Astrocyte (in vitro differentiated cells and primary cell): ENCODE measurements around the gene ESAM. TPM values are rescaled to one million over a fixed set of nuclear protein-coding genes. Genes with fewer than 3 reads are reported as not detected.
A peak's percentile ranks its signal among the peaks of the same experiment; 100 is the strongest.

Experiments
- DNase-seq: peaks from one replicate; pipeline ENCODE4 v3.0.0-alpha.2; 2010; ENCODE audit warnings: low read depth
- FAIRE-seq: peaks from 2 replicates; lab custom pipeline; 2011; peaks lifted over from hg19 to GRCh38; lab: Jason Lieb, UNC
- H2AFZ ChIP-seq: 2 replicates; pipeline ENCODE4 v1.6.0; 2012; ENCODE audit warnings: low read depth, low read length, inconsistent platforms
- H3K27ac ChIP-seq: 2 replicates; pipeline ENCODE4 v1.5.1; 2011; ENCODE audit warnings: low read depth, low read length, inconsistent platforms
- H3K27me3 ChIP-seq: 2 replicates; pipeline ENCODE4 v1.6.0; 2011; ENCODE audit warnings: low read length, inconsistent platforms; ENCODE audit not compliant: insufficient read depth
- H3K36me3 ChIP-seq: 2 replicates; pipeline ENCODE4 v1.5.1; 2011; ENCODE audit warnings: low read length, inconsistent platforms; ENCODE audit not compliant: insufficient read depth
- H3K4me1 ChIP-seq: 2 replicates; pipeline ENCODE4 v1.5.1; 2011; ENCODE audit warnings: low read length, inconsistent platforms; ENCODE audit not compliant: insufficient read depth
- H3K4me2 ChIP-seq: 2 replicates; pipeline ENCODE4 v1.6.0; 2012; ENCODE audit warnings: low read length, inconsistent platforms
- H3K4me3 ChIP-seq: 2 replicates; pipeline ENCODE4 v1.5.1; 2011; ENCODE audit warnings: low read depth, mild to moderate bottlenecking, low read length, inconsistent platforms; ENCODE audit not compliant: insufficient read depth
- H3K79me2 ChIP-seq: 2 replicates; pipeline ENCODE4 v1.6.0; 2012; ENCODE audit warnings: mild to moderate bottlenecking, low read length, inconsistent platforms; ENCODE audit not compliant: insufficient read depth
- H3K9ac ChIP-seq: 2 replicates; pipeline ENCODE4 v1.6.0; 2012; ENCODE audit warnings: mild to moderate bottlenecking, low read length, inconsistent platforms
- H3K9me3 ChIP-seq: 2 replicates; pipeline ENCODE4 v1.5.1; 2012; ENCODE audit warnings: low read depth, mild to moderate bottlenecking, low read length, inconsistent platforms; ENCODE audit not compliant: insufficient read depth
- H4K20me1 ChIP-seq: 2 replicates; pipeline ENCODE4 v1.6.0; 2012; ENCODE audit warnings: low read length, inconsistent platforms; ENCODE audit not compliant: insufficient read depth
- H3K27ac Mint-ChIP-seq: one replicate; pipeline ENCODE4 v1.8.0; 2021; ENCODE audit warnings: mild to moderate bottlenecking, mixed read lengths; ENCODE audit not compliant: unreplicated experiment
- H3K27me3 Mint-ChIP-seq: one replicate; pipeline ENCODE4 v1.8.0; 2021; ENCODE audit warnings: low read depth, mixed read lengths; ENCODE audit not compliant: unreplicated experiment
- H3K36me3 Mint-ChIP-seq: one replicate; pipeline ENCODE4 v1.8.0; 2021; ENCODE audit warnings: low read depth, mixed read lengths; ENCODE audit not compliant: unreplicated experiment
- H3K4me1 Mint-ChIP-seq: one replicate; pipeline ENCODE4 v1.8.0; 2021; ENCODE audit warnings: low read depth, mixed read lengths; ENCODE audit not compliant: unreplicated experiment
- H3K4me3 Mint-ChIP-seq: one replicate; pipeline ENCODE4 v1.8.0; 2021; ENCODE audit warnings: mild to moderate bottlenecking, moderate library complexity, mixed read lengths; ENCODE audit not compliant: unreplicated experiment
- H3K9me3 Mint-ChIP-seq: one replicate; pipeline ENCODE4 v1.8.0; 2021; ENCODE audit warnings: mild to moderate bottlenecking, mixed read lengths; ENCODE audit not compliant: unreplicated experiment
- CTCF ChIP-seq: IDR thresholded peaks from 2 replicates; pipeline ENCODE4 v1.5.1; 2011; ENCODE audit warnings: low read depth, mild to moderate bottlenecking, inconsistent platforms, low read length, moderate library complexity; ENCODE audit not compliant: insufficient read depth
- EZH2 ChIP-seq: IDR thresholded peaks from 2 replicates; pipeline ENCODE4 v1.6.1; 2012; ENCODE audit warnings: mild to moderate bottlenecking, low read length, inconsistent platforms; ENCODE audit not compliant: insufficient read depth
- total RNA-seq: library from RNA; stranded (reverse); gene quantifications from 2 replicates; pipeline ENCODE4 v1.2.1, GENCODE V29; 2021

ESAM gene
- total RNA-seq, 1 donor from 2014 or later = 22.0 TPM

DNA sequence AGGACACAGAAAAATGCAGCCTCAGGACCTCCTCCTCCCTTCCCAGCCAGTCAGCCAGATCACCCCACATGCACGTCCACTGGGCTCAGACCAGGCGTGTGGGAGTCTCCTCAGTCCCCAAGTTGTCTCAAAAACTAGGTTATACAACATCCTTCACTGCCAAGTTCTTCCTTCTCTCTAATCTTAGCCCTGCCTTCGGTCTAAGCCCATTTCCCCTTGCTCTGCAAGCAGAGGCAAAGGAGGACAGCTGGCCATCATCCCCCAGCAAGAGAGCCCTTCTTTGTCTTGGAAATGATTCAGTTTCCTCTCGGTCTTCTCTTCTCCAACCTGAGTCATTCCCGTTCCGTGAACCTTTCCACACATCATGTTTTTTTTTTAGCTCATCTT is 36.4 kb downstream of the ESAM start:
- Mint-ChIP-seq H3K9me3 (peaks cover 2% of the 10 kb centered on the region), H3K4me3 (no peak overlapping the region), H3K27me3 (peaks cover 29% of the 10 kb centered on the region), H3K27ac (peak overlapping the region; percentile 81), H3K36me3 (no peaks in the 10 kb centered on the region), H3K4me1 (peaks cover 34% of the 10 kb centered on the region)
- peaks cover 14% of the 10 kb centered on the region for H3K27me3 ChIP-seq
- H3K4me3 ChIP-seq = no peak overlapping the region
- FAIRE-seq (no peak), DNase-seq (peak; percentile 35)
- peak overlapping the region; percentile 75 for H2AFZ ChIP-seq
- no peak overlapping the region for H3K27ac ChIP-seq
- no peaks in the 10 kb centered on the region for H3K79me2 ChIP-seq
- no peak for TF ChIP-seq CTCF
- TF ChIP-seq EZH2 = no peak
- H3K4me2 ChIP-seq = peak overlapping the region; percentile 75
- peaks cover 13% of the 10 kb centered on the region for H3K4me1 ChIP-seq
- no peaks in the 10 kb centered on the region for H3K36me3 ChIP-seq
- no peaks in the 10 kb centered on the region for H3K9me3 ChIP-seq
- H4K20me1 ChIP-seq = no peaks in the 10 kb centered on the region
- peak overlapping the region; percentile 17 for H3K9ac ChIP-seq

- Mint-ChIP-seq H3K27ac (peak overlapping the region; percentile 81), H3K4me3 (peak overlapping the region; percentile 5), H3K27me3 (peaks cover 29% of the 10 kb centered on the region), H3K9me3 (peaks cover 2% of the 10 kb centered on the region), H3K36me3 (no peaks in the 10 kb centered on the region), H3K4me1 (peaks cover 35% of the 10 kb centered on the region)
- H3K27ac ChIP-seq = no peak overlapping the region
- H3K4me1 ChIP-seq = peaks cover 13% of the 10 kb centered on the region
- H3K27me3 ChIP-seq = peaks cover 17% of the 10 kb centered on the region
- peak overlapping the region; percentile 17 for H3K9ac ChIP-seq
- no peaks in the 10 kb centered on the region for H3K9me3 ChIP-seq
- DNase-seq (no peak), FAIRE-seq (no peak)
- no peaks in the 10 kb centered on the region for H4K20me1 ChIP-seq
- TF ChIP-seq EZH2 = no peak
- no peak overlapping the region for H3K4me3 ChIP-seq
- no peaks in the 10 kb centered on the region for H3K79me2 ChIP-seq
- H3K36me3 ChIP-seq = no peaks in the 10 kb centered on the region
- peak overlapping the region; percentile 75 for H2AFZ ChIP-seq
- peak overlapping the region; percentile 75 for H3K4me2 ChIP-seq
Measured at GRCh38 chr11:124724979-124725718, 36.9 kb downstream of the ESAM start.

- no peaks in the 10 kb centered on the region for H3K36me3 ChIP-seq
- H3K27me3 Mint-ChIP-seq = peaks cover 45% of the 10 kb centered on the region
- H4K20me1 ChIP-seq = no peaks in the 10 kb centered on the region
- no peak for FAIRE-seq
- TF ChIP-seq EZH2 (no peak), CTCF (no peak)
- H3K4me3 ChIP-seq = no peak overlapping the region
- no peak for DNase-seq
- no peak overlapping the region for H3K4me3 Mint-ChIP-seq
- peak overlapping the region; percentile 15 for H3K27ac Mint-ChIP-seq
- no peak overlapping the region for H2AFZ ChIP-seq
- H3K27ac ChIP-seq = no peak overlapping the region
- H3K27me3 ChIP-seq = peaks cover 30% of the 10 kb centered on the region
- no peaks in the 10 kb centered on the region for H3K79me2 ChIP-seq
- H3K9me3 Mint-ChIP-seq = peaks cover 5% of the 10 kb centered on the region
- no peak overlapping the region for H3K9ac ChIP-seq
- H3K9me3 ChIP-seq = no peaks in the 10 kb centered on the region
- H3K4me2 ChIP-seq = no peak overlapping the region
- H3K36me3 Mint-ChIP-seq = peaks cover 2% of the 10 kb centered on the region
- H3K4me1 Mint-ChIP-seq = peaks cover 38% of the 10 kb centered on the region
- peaks cover 22% of the 10 kb centered on the region for H3K4me1 ChIP-seq
Measured at GRCh38 chr11:124722176-124722575, 39.9 kb downstream of the ESAM start.
